A673 (cell line): ENCODE measurements around the gene C3. TPM values are rescaled to one million over a fixed set of nuclear protein-coding genes. Genes with fewer than 3 reads are reported as not detected.
"Not testable (repeated sequence)": the region's sequence is repeated elsewhere in the genome, so short reads cannot be mapped to it uniquely, and the experiment has no call there.

Source experiments
- BruUV-seq: library from RNA; stranded (reverse); fragments of 400-500 nt; replicated peaks from 2 replicates; lab custom pipeline; 2021; lab: Mats Ljungman, UMichigan
- CTCF ChIA-PET: fragments of 300-600 bp; sonication (Branson Sonifier 250); formaldehyde crosslinking; loops from one replicate; lab custom pipeline; 2022; ENCODE audit warnings: antibody characterized with exemption; lab: Charles Lee
- POLR2A ChIA-PET: fragments of 300-600 bp; sonication (Branson Sonifier 250); formaldehyde crosslinking; loops from one replicate; lab custom pipeline; 2022; ENCODE audit warnings: antibody characterized with exemption; ENCODE audit not compliant: low non-redundant PET; lab: Charles Lee
- DNase-seq: peaks from one replicate; pipeline ENCODE4 v3.0.0-alpha.2; 2015; ENCODE audit warnings: low spot score
- H3K27ac ChIP-seq: fragments of 200-600 bp; sonication (generic); 2 replicates; pipeline ENCODE4 v1.5.1; 2016; ENCODE audit warnings: mixed run types, low read depth, mild to moderate bottlenecking, mixed read lengths, antibody characterized with exemption, low read length; ENCODE audit not compliant: poor library complexity, severe bottlenecking
- H3K27me3 ChIP-seq: fragments of 200-600 bp; sonication (generic); replicated peaks from 2 replicates; pipeline ENCODE4 v1.6.1; 2017; ENCODE audit warnings: mixed run types, low read depth, mild to moderate bottlenecking, mixed read lengths, antibody characterized with exemption, low read length; ENCODE audit not compliant: insufficient read depth, poor library complexity
- H3K36me3 ChIP-seq: fragments of 200-600 bp; sonication (generic); 2 replicates; pipeline ENCODE4 v1.6.1; 2016; ENCODE audit warnings: mixed run types, mild to moderate bottlenecking, mixed read lengths, antibody characterized with exemption, low read length; ENCODE audit not compliant: insufficient read depth, poor library complexity, severe bottlenecking
- H3K4me1 ChIP-seq: fragments of 200-600 bp; sonication (generic); 2 replicates; pipeline ENCODE4 v1.6.1; 2017; ENCODE audit warnings: mixed run types, mild to moderate bottlenecking, mixed read lengths, antibody characterized with exemption, low read length; ENCODE audit not compliant: insufficient read depth, poor library complexity, severe bottlenecking
- H3K4me3 ChIP-seq: fragments of 200-600 bp; sonication (generic); 2 replicates; pipeline ENCODE4 v1.5.1; 2016; ENCODE audit warnings: low read depth, mixed run types, mild to moderate bottlenecking, mixed read lengths, low read length; ENCODE audit not compliant: poor library complexity, severe bottlenecking
- H3K9me3 ChIP-seq: fragments of 200-600 bp; sonication (generic); 2 replicates; pipeline ENCODE4 v1.6.1; 2016; ENCODE audit warnings: mixed run types, low read depth, mild to moderate bottlenecking, mixed read lengths, antibody characterized with exemption, low read length; ENCODE audit not compliant: poor library complexity, severe bottlenecking
- CTCF ChIP-seq: fragments of 300-800, 200-600 bp; sonication (generic); conservative IDR thresholded peaks from 2 replicates; pipeline ENCODE4 v1.5.1; 2017; ENCODE audit warnings: low read depth, mild to moderate bottlenecking, antibody characterized with exemption, low read length, moderate library complexity, mixed read lengths
- EZH2 ChIP-seq: fragments of 200-600 bp; sonication (generic); IDR thresholded peaks from 2 replicates; pipeline ENCODE4 v1.6.1; 2017; ENCODE audit warnings: borderline replicate concordance, low read depth, mild to moderate bottlenecking, mixed read lengths, antibody characterized with exemption, low read length; ENCODE audit not compliant: poor library complexity, severe bottlenecking
- intact Hi-C: fragments of 100-400 bp; cut with micrococcal nuclease; formaldehyde crosslinking; loops from one replicate; pipeline ENCODE4 v1.10.0; 2022; ENCODE audit not compliant: unreplicated experiment
- total RNA-seq: library from RNA; stranded (reverse); gene quantifications from 2 replicates; pipeline ENCODE4 v1.2.3, GENCODE V29; 2021

Gene C3
- total RNA-seq, 1 experiment from 2014 or later = 1.8 TPM

GRCh38 chr19:6662702-6663101 is 57.7 kb downstream of the C3 start:
- Histone ChIP-seq H3K9me3 (no peaks in the 10 kb centered on the region), H3K27me3 (no peaks in the 10 kb centered on the region), H3K27ac (no peak overlapping the region), H3K4me3 (no peak overlapping the region), H3K4me1 (no peaks in the 10 kb centered on the region), H3K36me3 (no peaks in the 10 kb centered on the region)
- intact Hi-C loops = no loop called here
- ChIA-PET POLR2A (no interaction called here), CTCF (no interaction called here)
- no peak for DNase-seq
- BruUV-seq = no TSS peak
- TF ChIP-seq EZH2 = no peak
- TF ChIP-seq CTCF = no peak

- H3K27me3 ChIP-seq, H3K4me1 ChIP-seq, DNase-seq, BruUV-seq, H3K4me3 ChIP-seq, intact Hi-C loops, H3K9me3 ChIP-seq, POLR2A ChIA-PET, CTCF ChIA-PET, H3K36me3 ChIP-seq, H3K27ac ChIP-seq: not testable (repeated sequence)
Measured at GRCh38 chr19:6661509-6662244, 58.8 kb downstream of the C3 start.

- H3K27ac ChIP-seq = no peak overlapping the region
- no peaks in the 10 kb centered on the region for H3K36me3 ChIP-seq
- H3K4me3 ChIP-seq = no peak overlapping the region
- intact Hi-C loops = no loop called here
- BruUV-seq = no TSS peak
- H3K27me3 ChIP-seq = no peaks in the 10 kb centered on the region
- ChIA-PET POLR2A (no interaction called here), CTCF (no interaction called here)
- H3K4me1 ChIP-seq = no peaks in the 10 kb centered on the region
- peak; percentile 21; the same call in 1 of the 2 replicates for TF ChIP-seq CTCF
- no peak for TF ChIP-seq EZH2
- no peak for DNase-seq
- no peaks in the 10 kb centered on the region for H3K9me3 ChIP-seq
Measured at GRCh38 chr19:6660930-6661329, 59.5 kb downstream of the C3 start.

- H3K27ac ChIP-seq, H3K9me3 ChIP-seq, H3K4me3 ChIP-seq, CTCF ChIA-PET, DNase-seq, H3K4me1 ChIP-seq, BruUV-seq, H3K36me3 ChIP-seq, intact Hi-C loops, H3K27me3 ChIP-seq, POLR2A ChIA-PET: not testable (repeated sequence)
Measured at GRCh38 chr19:6656390-6656789, 64.1 kb downstream of the C3 start.
